ENCODE measurements around the gene ZNF296. TPM values are rescaled to one million over a fixed set of nuclear protein-coding genes. Genes with fewer than 3 reads are reported as not detected.

Gene ZNF296
- total RNA-seq, 1 donor from 2014 or later = 0.70 TPM

GRCh38 chr19:45078390-45079062 is 2.2 kb upstream of the ZNF296 start:
- DNase-seq (ENCODE audit: extremely low spot score, unreplicated experiment) = no peak

GRCh38 chr19:45076851-45077730 is 813 bp upstream of the ZNF296 start:
- Mint-ChIP-seq H3K4me1 (ENCODE audit: unreplicated experiment) (peaks cover 30% of the 10 kb centered on the region), H3K4me3 (ENCODE audit: unreplicated experiment) (peak overlapping the region; percentile 66), H3K27ac (ENCODE audit: unreplicated experiment) (peak overlapping the region; percentile 10), H3K9me3 (ENCODE audit: unreplicated experiment) (no peaks in the 10 kb centered on the region), H3K36me3 (ENCODE audit: unreplicated experiment) (peaks cover 3% of the 10 kb centered on the region), H3K27me3 (ENCODE audit: unreplicated experiment) (no peaks in the 10 kb centered on the region)
- DNase-seq (ENCODE audit: extremely low spot score, unreplicated experiment) = no peak
- TF ChIP-seq CTCF (IDR thresholded peaks at IDR 0.05) = no peak

More at GRCh38 chr19:45078390-45079062, 2.2 kb upstream of the ZNF296 start:
- H3K4me3 Mint-ChIP-seq (ENCODE audit: unreplicated experiment) = peak overlapping the region; percentile 94
- H3K27ac Mint-ChIP-seq (ENCODE audit: unreplicated experiment) = no peak overlapping the region
- TF ChIP-seq CTCF (IDR thresholded peaks at IDR 0.05) = no peak
- H3K4me1 Mint-ChIP-seq (ENCODE audit: unreplicated experiment) = peaks cover 30% of the 10 kb centered on the region
- no peaks in the 10 kb centered on the region for H3K27me3 Mint-ChIP-seq (ENCODE audit: unreplicated experiment)
- H3K36me3 Mint-ChIP-seq (ENCODE audit: unreplicated experiment) = peaks cover 7% of the 10 kb centered on the region
- no peaks in the 10 kb centered on the region for H3K9me3 Mint-ChIP-seq (ENCODE audit: unreplicated experiment)

GRCh38 chr19:45075301-45076028 is 813 bp downstream of the ZNF296 start:
- Mint-ChIP-seq H3K4me3 (ENCODE audit: unreplicated experiment) (peak overlapping the region; percentile 66), H3K27me3 (ENCODE audit: unreplicated experiment) (no peaks in the 10 kb centered on the region), H3K4me1 (ENCODE audit: unreplicated experiment) (peaks cover 24% of the 10 kb centered on the region), H3K36me3 (ENCODE audit: unreplicated experiment) (no peaks in the 10 kb centered on the region), H3K27ac (ENCODE audit: unreplicated experiment) (no peak overlapping the region), H3K9me3 (ENCODE audit: unreplicated experiment) (no peaks in the 10 kb centered on the region)
- no peak for TF ChIP-seq CTCF (IDR thresholded peaks at IDR 0.05)
- DNase-seq (ENCODE audit: extremely low spot score, unreplicated experiment) = no peak

- no peak for DNase-seq (ENCODE audit: extremely low spot score, unreplicated experiment)
- Mint-ChIP-seq H3K36me3 (ENCODE audit: unreplicated experiment) (peaks cover under 1% of the 10 kb centered on the region), H3K4me1 (ENCODE audit: unreplicated experiment) (peaks cover 17% of the 10 kb centered on the region), H3K9me3 (ENCODE audit: unreplicated experiment) (no peaks in the 10 kb centered on the region), H3K4me3 (ENCODE audit: unreplicated experiment) (no peak overlapping the region), H3K27ac (ENCODE audit: unreplicated experiment) (peak overlapping the region; percentile 28), H3K27me3 (ENCODE audit: unreplicated experiment) (no peaks in the 10 kb centered on the region)
- TF ChIP-seq CTCF (IDR thresholded peaks at IDR 0.05) = no peak
Observed at GRCh38 chr19:45074744-45075300, 1.5 kb downstream of the ZNF296 start.

Data from osteocyte (in vitro differentiated cells).